ENCODE results near the gene KBTBD13.

The KBTBD13 gene

DNA sequence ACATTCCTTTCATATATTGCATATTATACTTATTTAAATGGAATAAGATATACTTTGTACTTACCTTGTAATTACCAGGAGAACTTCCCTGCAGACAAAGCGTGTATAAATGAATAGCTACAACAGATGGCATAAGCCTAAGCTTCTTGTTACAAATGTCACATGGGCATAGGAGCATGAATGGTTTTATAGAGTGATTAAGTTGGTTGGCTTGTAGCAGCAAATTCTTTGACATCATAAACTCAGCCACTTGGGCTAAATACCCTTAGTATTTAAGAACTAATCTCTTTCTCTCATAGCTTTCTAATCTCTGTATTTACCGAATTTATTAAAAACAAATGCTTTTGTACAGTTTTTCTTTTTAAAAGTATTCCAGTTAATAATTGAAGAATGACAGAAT is 38.5 kb downstream of the KBTBD13 start, which contains the start of gene UBAP1L:
Gene UBAP1L (minus strand): TSS at position 115 of the 400 bp plus-strand sequence. CDS start 8,985 bp downstream, outside the sequence.
- no peak for DNase-seq

GRCh38 chr15:65115542-65115941 is 39.0 kb downstream of the KBTBD13 start:
- DNase-seq, result no peak

All from T-helper 2 cell (primary cell).